A549 (cell line): Measurements from ENCODE around the gene RIMBP3C. TPM values are rescaled to one million over a fixed set of nuclear protein-coding genes. Genes with fewer than 3 reads are reported as not detected.
"Not testable (repeated sequence)": the region's sequence is repeated elsewhere in the genome, so short reads cannot be mapped to it uniquely, and the experiment has no call there.

Experiments
- ATAC-seq, 2 experiments: fragments of 200-7000 bp in 1 of 2; fragments of >200 bp in 1 of 2; cut with Nextera tagmentation in 1 of 2; cut with Tn5 transposase in 1 of 2; 3 replicates each; pipeline versions ENCODE4 v1.8.0 to v1.9.1; 2018 to 2020; ENCODE audit warnings: mild to moderate bottlenecking in 1 of 2, moderate library complexity in 1 of 2
- CTCF ChIA-PET: fragments of 300-600 bp; sonication (Branson Sonifier 250); formaldehyde crosslinking; extraction: SDS; loops from one replicate; lab custom pipeline; 2021; ENCODE audit warnings: antibody characterized with exemption, inconsistent platforms; lab: Yijun Ruan, JAX
- POLR2A ChIA-PET: fragments of 350-600 bp; formaldehyde crosslinking; extraction: SDS; loops from one replicate; lab custom pipeline; 2021; ENCODE audit warnings: antibody characterized with exemption, inconsistent platforms; lab: Yijun Ruan, JAX
- DNase-seq, 2 experiments: peaks; one replicate each; pipeline versions ENCODE4 v3.0.0 to v3.0.0-alpha.2; 2011 to 2016; ENCODE audit warnings: low read depth in 1 of 2, low spot score in 1 of 2
- FAIRE-seq: peaks from 2 replicates; lab custom pipeline; 2011; peaks lifted over from hg19 to GRCh38; lab: Jason Lieb, UNC
- H3K27ac ChIP-seq, 2 experiments: fragments of >200 bp; sonication (Bioruptor Twin); formaldehyde crosslinking; 3 replicates each; pipeline ENCODE4 v1.5.1; 2016 to 2017
- H3K4me1 ChIP-seq: fragments of >200 bp; sonication (Bioruptor Twin); formaldehyde crosslinking; 3 replicates; pipeline ENCODE4 v1.6.1; 2016
- H3K4me2 ChIP-seq: fragments of >200 bp; sonication (Bioruptor Twin); formaldehyde crosslinking; 3 replicates; pipeline ENCODE4 v1.6.1; 2016
- H3K4me3 ChIP-seq: fragments of >200 bp; sonication (Bioruptor Twin); formaldehyde crosslinking; 3 replicates; pipeline ENCODE4 v1.5.1; 2016
- H3K9me3 ChIP-seq: fragments of >200 bp; sonication (Bioruptor Twin); formaldehyde crosslinking; 3 replicates; pipeline ENCODE4 v1.6.1; 2016
- CEBPB ChIP-seq, 2 experiments: fragments of >200 bp in 1 of 2; sonication (Bioruptor Twin) in 1 of 2; formaldehyde crosslinking in 1 of 2; IDR thresholded peaks; 2 replicates each; pipeline ENCODE4 v1.6.1; 2012 to 2016
- EP300 ChIP-seq, 2 experiments: fragments of >200 bp; sonication (Bioruptor Twin); formaldehyde crosslinking; IDR thresholded peaks; 2 replicates in 1 of 2; 3 replicates in 1 of 2; pipeline ENCODE4 v1.6.1; 2016 to 2017
- FOXS1 ChIP-seq: fragments of 250-450 bp; sonication (Bioruptor Pico); IDR thresholded peaks from 2 replicates; pipeline ENCODE4 v1.5.0; 2020; ENCODE audit warnings: mild to moderate bottlenecking, moderate library complexity
- GATA3 ChIP-seq: IDR thresholded peaks from 2 replicates; pipeline ENCODE4 v1.6.1; 2012; ENCODE audit warnings: borderline replicate concordance
- HES2 ChIP-seq: fragments of >200 bp; sonication (Bioruptor Twin); formaldehyde crosslinking; IDR thresholded peaks from 2 replicates; pipeline ENCODE4 v1.6.1; 2016
- HOXA7 ChIP-seq: fragments of 250-450 bp; sonication (Bioruptor Pico); IDR thresholded peaks from 2 replicates; pipeline ENCODE4 v1.5.0; 2020; ENCODE audit warnings: mild to moderate bottlenecking, moderate library complexity
- KDM1A ChIP-seq: fragments of 200-600 bp; sonication (generic); IDR thresholded peaks from 2 replicates; pipeline ENCODE4 v1.6.1; 2016; ENCODE audit warnings: low read depth, mild to moderate bottlenecking
- KDM5A ChIP-seq: fragments of 200-600 bp; sonication (generic); IDR thresholded peaks from 2 replicates; pipeline ENCODE4 v1.6.1; 2016; ENCODE audit warnings: antibody characterized with exemption, mild to moderate bottlenecking
- MAZ ChIP-seq: fragments of 150-350 bp; IDR thresholded peaks from 2 replicates; pipeline ENCODE4 v1.6.1; 2014; ENCODE audit warnings: antibody characterized with exemption, low read depth, low read length, borderline replicate concordance
- NPAS2 ChIP-seq: fragments of 250-450 bp; sonication (Bioruptor Pico); IDR thresholded peaks from 2 replicates; pipeline ENCODE4 v1.8.0; 2022; ENCODE audit warnings: mild to moderate bottlenecking, moderate library complexity, borderline replicate concordance
- NR3C1 ChIP-seq: fragments of >200 bp; sonication (Bioruptor Twin); formaldehyde crosslinking; IDR thresholded peaks from 3 replicates; pipeline ENCODE4 v1.6.1; 2017
- POLR2A ChIP-seq: IDR thresholded peaks from 2 replicates; pipeline ENCODE4 v1.6.1; 2012; ENCODE audit warnings: mild to moderate bottlenecking, low read length
- POLR2AphosphoS2 ChIP-seq: conservative IDR thresholded peaks from 2 replicates; pipeline ENCODE4 v1.6.1; 2012; ENCODE audit warnings: low read length, improper control_type of control experiment, inconsistent platforms
- RFX5 ChIP-seq: fragments of 450-650 bp; IDR thresholded peaks from 2 replicates; pipeline ENCODE4 v1.7.1; 2014; ENCODE audit warnings: antibody characterized with exemption, mild to moderate bottlenecking, moderate library complexity
- SREBF2 ChIP-seq: fragments of 450-650 bp; IDR thresholded peaks from 2 replicates; pipeline ENCODE4 v1.6.1; 2014; ENCODE audit warnings: mild to moderate bottlenecking, moderate library complexity
- TFCP2L1 ChIP-seq: fragments of 250-450 bp; sonication (Bioruptor Pico); IDR thresholded peaks from 2 replicates; pipeline ENCODE4 v1.5.0; 2021; ENCODE audit warnings: mild to moderate bottlenecking
- USF2 ChIP-seq: fragments of 450-650 bp; IDR thresholded peaks from 2 replicates; pipeline ENCODE4 v1.6.1; 2014; ENCODE audit warnings: antibody characterized with exemption
- ZC3H11A ChIP-seq: fragments of 450-650 bp; IDR thresholded peaks from 2 replicates; pipeline ENCODE4 v1.6.1; 2014; ENCODE audit warnings: antibody characterized with exemption, mild to moderate bottlenecking
- ZNF302 ChIP-seq: fragments of 250-450 bp; sonication (Bioruptor Pico); IDR thresholded peaks from 2 replicates; pipeline ENCODE4 v1.9.0; 2021; ENCODE audit warnings: inconsistent platforms, mild to moderate bottlenecking, moderate library complexity
- WGBS: methylation state at CpG from one replicate; pipeline ENCODE4 v1.1.6; 2017; ENCODE audit errors: missing lambda C conversion rate; 5-methylcytosine and 5-hydroxymethylcytosine counted together
- polyA plus RNA-seq, 4 experiments: library from polyadenylated mRNA; depleted of rRNA in 3 of 4; stranded (reverse); fragments of >200 nt; fragmentation: RNase III in 1 of 4; extraction: RNeasy Plus Mini Kit Qiagen cat#74134 plus additional on column Dnase treatment in 1 of 4; gene quantifications; 2 replicates in 3 of 4; 3 replicates in 1 of 4; pipeline ENCODE4 v1.2.3, GENCODE V29; 2011 to 2017
- TF ChIP-seq, protein P1 (sequence below): fragments of 250-450 bp; sonication (Bioruptor Pico); IDR thresholded peaks from 2 replicates; pipeline ENCODE4 v1.5.0; 2020; ENCODE audit warnings: low read depth, mild to moderate bottlenecking, moderate library complexity

Gene RIMBP3C
- polyA plus RNA-seq, 2 of the 4 experiments (the other 2 are of a cell fraction) = 0.08 to 0.27 TPM

- ATAC-seq = no peak
- Histone ChIP-seq H3K4me2 (no peak overlapping the region), H3K27ac (peak overlapping the region in 1 of 2 experiments; percentile 58; a peak in 2 of 6 replicates), H3K9me3 (no peaks in the 10 kb centered on the region), H3K4me3 (no peak overlapping the region), H3K4me1 (peaks cover 6% of the 10 kb centered on the region; the same call in 1 of the 3 replicates)
- CTCF ChIA-PET = interaction anchor here (1.1 to 2.1 kb wide), 2 partner anchors 14 to 46 kb away, joined by 3 to 6 read pairs; partner anchors contain the start of gene YDJC
- FAIRE-seq = no peak
- POLR2A ChIA-PET = no interaction called here
- no peak for DNase-seq
- WGBS = 90% methylated on average over 10 of the region's 10 CpGs
- TF ChIP-seq FOXS1 (CRISPR knock-in tag) (no peak), HOXA7 (no peak), KDM5A (no peak), CEBPB (IDR thresholded peaks at IDR 0.05) (no peak), USF2 (no peak), RFX5 (no peak), POLR2AphosphoS2 (no peak), ZNF302 (CRISPR knock-in tag) (no peak), NR3C1 (no peak), NPAS2 (CRISPR knock-in tag) (no peak), HES2 (no peak), GATA3 (no peak), EP300 (IDR thresholded peaks at IDR 0.05) (no peak), ZC3H11A (no peak), TFCP2L1 (CRISPR knock-in tag) (no peak), KDM1A (no peak), MAZ (no peak), POLR2A (no peak), SREBF2 (no peak)
- TF ChIP-seq, protein P1, sequence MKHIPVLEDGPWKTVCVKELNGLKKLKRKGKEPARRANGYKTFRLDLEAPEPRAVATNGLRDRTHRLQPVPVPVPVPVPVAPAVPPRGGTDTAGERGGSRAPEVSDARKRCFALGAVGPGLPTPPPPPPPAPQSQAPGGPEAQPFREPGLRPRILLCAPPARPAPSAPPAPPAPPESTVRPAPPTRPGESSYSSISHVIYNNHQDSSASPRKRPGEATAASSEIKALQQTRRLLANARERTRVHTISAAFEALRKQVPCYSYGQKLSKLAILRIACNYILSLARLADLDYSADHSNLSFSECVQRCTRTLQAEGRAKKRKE (CRISPR knock-in tag) = no peak
These were observed 31.8 kb upstream of the RIMBP3C start for GRCh38 chr22:21582801-21583740.

DNA sequence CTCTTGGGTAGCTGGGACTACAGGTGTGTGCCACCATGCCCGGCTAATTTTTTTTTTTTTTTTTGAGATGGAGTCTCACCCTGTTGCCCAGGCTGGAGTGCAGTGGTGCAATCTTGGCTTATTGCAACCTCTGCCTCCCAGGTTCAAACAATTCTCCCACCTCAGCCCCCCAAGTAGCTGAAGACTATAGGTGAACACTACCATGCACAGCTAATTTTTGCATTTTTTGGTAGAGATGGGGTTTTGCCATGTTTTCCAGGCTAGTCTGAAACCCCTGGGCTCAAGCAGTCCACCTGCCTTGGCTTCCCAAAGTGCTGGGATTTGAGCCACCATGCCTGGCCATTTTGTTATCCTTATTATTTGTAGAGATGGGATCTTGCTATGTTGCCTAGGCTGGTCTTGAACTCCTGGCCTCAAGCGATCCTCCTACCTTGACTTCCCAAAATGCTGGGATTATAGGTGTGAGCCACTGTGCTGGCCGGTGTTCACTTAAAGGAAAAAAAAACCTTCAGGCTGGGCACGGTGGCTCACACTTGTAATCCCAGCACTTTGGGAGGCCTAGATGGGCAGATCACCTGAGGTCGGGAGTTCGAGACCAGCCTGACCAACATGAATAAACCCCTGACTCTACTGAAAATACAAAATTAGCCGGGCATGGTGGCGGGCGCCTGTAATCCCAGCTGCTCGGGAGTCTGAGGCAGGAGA lies 29.9 kb upstream of the RIMBP3C start:
- WGBS = 93% methylated on average over 10 of the region's 10 CpGs
- POLR2A ChIA-PET = interaction anchor here (0.6 kb wide), 1 partner anchor 111 kb away, joined by 3 read pairs; no protein-coding TSS in a partner anchor

GRCh38 chr22:21580623-21581007 lies 29.4 kb upstream of the RIMBP3C start:
- DNase-seq, H3K27ac ChIP-seq, ATAC-seq, H3K4me2 ChIP-seq, FAIRE-seq, H3K9me3 ChIP-seq, H3K4me1 ChIP-seq, H3K4me3 ChIP-seq: not testable (repeated sequence)
- POLR2A ChIA-PET = interaction anchor here (0.6 kb wide), 1 partner anchor 111 kb away, joined by 3 read pairs; no protein-coding TSS in a partner anchor
- CTCF ChIA-PET = interaction anchor here (1.3 kb wide), 1 partner anchor 13 kb away, joined by 3 read pairs; no protein-coding TSS in a partner anchor
- WGBS = 95% methylated on average over 9 of the region's 9 CpGs

More for the DNA sequence above, 29.9 kb upstream of the RIMBP3C start:
- not testable (repeated sequence) for H3K4me1 ChIP-seq, FAIRE-seq, H3K9me3 ChIP-seq, H3K4me3 ChIP-seq, DNase-seq, ATAC-seq, H3K27ac ChIP-seq, H3K4me2 ChIP-seq
- CTCF ChIA-PET = interaction anchor here (1.3 kb wide), 1 partner anchor 12 kb away, joined by 3 read pairs; no protein-coding TSS in a partner anchor
